Left lung (tissue), 10 donors: ENCODE measurements around the gene TET2. TPM values are rescaled to one million over a fixed set of nuclear protein-coding genes. Genes with fewer than 3 reads are reported as not detected.

ENCODE experiments used
- ATAC-seq: fragments of 200-7000 bp; cut with Tn5 transposase; one replicate; pipeline ENCODE4 v1.9.1; 2020; ENCODE audit warnings: moderate library complexity
- DNase-seq, 4 donors: peaks; one replicate each; pipeline ENCODE4 v3.0.0-alpha.2; 2013 to 2020
- H3K27ac ChIP-seq, 2 donors: fragments of 200-600 bp; sonication (generic) in 1 of 2; one replicate each; pipeline versions ENCODE4 v1.5.0 to v1.8.0; 2020 to 2021
- H3K27me3 ChIP-seq, 2 donors: fragments of 200-600 bp; sonication (generic) in 1 of 2; one replicate each; pipeline versions ENCODE4 v1.5.0 to v1.8.0; 2020 to 2021
- H3K36me3 ChIP-seq, 2 donors: fragments of 200-600 bp; sonication (generic) in 1 of 2; one replicate each; pipeline versions ENCODE4 v1.5.0 to v1.8.0; 2020 to 2021
- H3K4me1 ChIP-seq, 2 donors: fragments of 200-600 bp; one replicate each; pipeline ENCODE4 v1.8.0; 2021
- H3K4me3 ChIP-seq, 2 donors: fragments of 200-600 bp; sonication (generic) in 1 of 2; one replicate each; pipeline versions ENCODE4 v1.5.0 to v1.8.0; 2020 to 2021; ENCODE audit warnings: mild to moderate bottlenecking in 1 of 2
- H3K9me3 ChIP-seq, 2 donors: fragments of 200-600 bp; sonication (generic) in 1 of 2; one replicate each; pipeline versions ENCODE4 v1.5.0 to v1.8.0; 2020 to 2021
- intact Hi-C, 2 donors: fragments of 100-400 bp; cut with DNase I; formaldehyde crosslinking; loops; one replicate each; pipeline versions ENCODE4 v1.11.2 to v1.14.2; 2022
- polyA plus RNA-seq, 6 donors: library from polyadenylated mRNA; unstranded; fragments of 120-200 nt; gene quantifications; one replicate each; pipeline ENCODE4 v1.2.1, GENCODE V29; 2013; ENCODE audit not compliant: insufficient read length in 6 of 6
- total RNA-seq, 2 donors: library from RNA; stranded (reverse); fragmentation: NEBNext Ultra II Directional; extraction: Animal tissue kit (Norgen Biotek cat#: 25700); gene quantifications; one replicate each; pipeline ENCODE4 v1.2.1, GENCODE V29; 2021
- TF ChIP-seq, protein P1 (sequence below), 2 donors: fragments of 200-600 bp; sonication (generic) in 1 of 2; IDR thresholded peaks; one replicate each; pipeline versions ENCODE4 v1.5.0 to v1.8.0; 2021; ENCODE audit warnings: antibody characterized with exemption in 2 of 2
- donor health status: DM: no; HTN: yes; CAD: no.
- donor health status: DM: no; HTN: no; CAD: no.

TET2 gene
- total and polyA plus RNA-seq, 8 donors, result 19.1 to 48.4 (median 41.5) TPM

- H3K9me3 ChIP-seq, result peaks cover 0 to 28% of the 10 kb centered on the region in 2 donors
- H3K4me3 ChIP-seq, result no peak overlapping the region
- no peaks in the 10 kb centered on the region for H3K27me3 ChIP-seq
- H3K36me3 ChIP-seq, result no peaks in the 10 kb centered on the region
- TF ChIP-seq, protein P1, sequence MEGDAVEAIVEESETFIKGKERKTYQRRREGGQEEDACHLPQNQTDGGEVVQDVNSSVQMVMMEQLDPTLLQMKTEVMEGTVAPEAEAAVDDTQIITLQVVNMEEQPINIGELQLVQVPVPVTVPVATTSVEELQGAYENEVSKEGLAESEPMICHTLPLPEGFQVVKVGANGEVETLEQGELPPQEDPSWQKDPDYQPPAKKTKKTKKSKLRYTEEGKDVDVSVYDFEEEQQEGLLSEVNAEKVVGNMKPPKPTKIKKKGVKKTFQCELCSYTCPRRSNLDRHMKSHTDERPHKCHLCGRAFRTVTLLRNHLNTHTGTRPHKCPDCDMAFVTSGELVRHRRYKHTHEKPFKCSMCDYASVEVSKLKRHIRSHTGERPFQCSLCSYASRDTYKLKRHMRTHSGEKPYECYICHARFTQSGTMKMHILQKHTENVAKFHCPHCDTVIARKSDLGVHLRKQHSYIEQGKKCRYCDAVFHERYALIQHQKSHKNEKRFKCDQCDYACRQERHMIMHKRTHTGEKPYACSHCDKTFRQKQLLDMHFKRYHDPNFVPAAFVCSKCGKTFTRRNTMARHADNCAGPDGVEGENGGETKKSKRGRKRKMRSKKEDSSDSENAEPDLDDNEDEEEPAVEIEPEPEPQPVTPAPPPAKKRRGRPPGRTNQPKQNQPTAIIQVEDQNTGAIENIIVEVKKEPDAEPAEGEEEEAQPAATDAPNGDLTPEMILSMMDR (IDR thresholded peaks at IDR 0.05), result no peak
- H3K27ac ChIP-seq, result no peak overlapping the region
- DNase-seq (no peak), ATAC-seq (no peak)
- peaks cover 0 to 18% of the 10 kb centered on the region in 2 donors for H3K4me1 ChIP-seq
- intact Hi-C loops, result no loop called here
These were observed 160.1 kb downstream of the TET2 start for GRCh38 chr4:105306820-105307219.

DNA sequence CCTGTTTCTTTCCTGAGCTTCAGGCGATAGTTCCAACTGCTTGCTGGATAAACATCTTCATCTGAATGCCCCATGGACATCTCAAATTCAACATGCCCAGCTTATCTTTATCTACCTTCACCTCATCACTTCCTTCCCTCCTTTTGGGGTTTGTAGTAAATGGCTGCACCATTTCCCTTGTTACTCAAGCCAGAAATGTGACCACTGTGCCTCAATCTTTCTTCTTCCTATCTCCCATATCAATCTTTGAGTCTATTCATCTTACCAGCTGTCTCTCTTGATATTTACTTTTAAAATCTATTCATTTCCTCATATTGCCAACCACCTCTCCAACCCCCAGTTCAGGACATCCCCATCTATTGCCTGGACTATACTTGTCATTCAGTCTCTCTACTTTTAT is 171.8 kb downstream of the TET2 start:
- DNase-seq (no peak), ATAC-seq (no peak)
- no peak overlapping the region for H3K27ac ChIP-seq
- no peaks in the 10 kb centered on the region for H3K4me1 ChIP-seq
- TF ChIP-seq, protein P1 (IDR thresholded peaks at IDR 0.05), result no peak
- intact Hi-C loops, result no loop called here
- H3K36me3 ChIP-seq, result no peaks in the 10 kb centered on the region
- H3K27me3 ChIP-seq, result no peaks in the 10 kb centered on the region
- peaks cover 0 to 10% of the 10 kb centered on the region in 2 donors for H3K9me3 ChIP-seq
- H3K4me3 ChIP-seq, result no peak overlapping the region

DNA sequence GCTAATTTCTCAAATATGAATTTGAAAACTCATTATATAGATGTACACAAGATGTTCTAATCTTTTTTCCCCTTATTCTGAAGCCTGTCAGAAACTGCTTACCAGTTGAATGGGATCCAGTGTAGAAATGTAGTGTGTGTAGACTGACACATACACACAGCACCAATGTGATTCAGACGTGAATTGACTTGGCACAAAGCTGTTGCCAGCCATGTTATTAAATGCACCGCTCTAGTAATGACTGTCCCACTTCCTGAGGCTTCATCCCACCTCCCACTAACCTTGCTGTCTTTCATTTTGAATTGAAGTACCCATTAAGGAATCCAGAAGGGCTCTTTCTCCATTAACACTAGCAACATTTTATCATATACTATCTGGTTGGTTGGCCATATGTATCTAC is 180.5 kb downstream of the TET2 start:
- no peaks in the 10 kb centered on the region for H3K27me3 ChIP-seq
- H3K9me3 ChIP-seq, result peaks cover 0 to 1% of the 10 kb centered on the region in 2 donors
- ATAC-seq (no peak), DNase-seq (no peak)
- H3K27ac ChIP-seq, result no peak overlapping the region
- H3K36me3 ChIP-seq, result no peaks in the 10 kb centered on the region
- H3K4me3 ChIP-seq, result no peak overlapping the region
- H3K4me1 ChIP-seq, result no peaks in the 10 kb centered on the region
- intact Hi-C loops, result no loop called here
- TF ChIP-seq, protein P1 (IDR thresholded peaks at IDR 0.05), result no peak

- Histone ChIP-seq H3K36me3 (no peaks in the 10 kb centered on the region), H3K9me3 (no peaks in the 10 kb centered on the region), H3K4me3 (no peak overlapping the region), H3K4me1 (no peaks in the 10 kb centered on the region), H3K27me3 (no peaks in the 10 kb centered on the region), H3K27ac (no peak overlapping the region)
- DNase-seq, result no peak
- intact Hi-C loops, result no loop called here
- ATAC-seq, result no peak
- TF ChIP-seq, protein P1 (IDR thresholded peaks at IDR 0.05), result no peak
These were observed 181.3 kb downstream of the TET2 start for GRCh38 chr4:105327956-105328355.

GRCh38 chr4:105329081-105329480 is 182.4 kb downstream of the TET2 start:
- H3K4me1 ChIP-seq, result no peaks in the 10 kb centered on the region
- no peaks in the 10 kb centered on the region for H3K36me3 ChIP-seq
- no peaks in the 10 kb centered on the region for H3K9me3 ChIP-seq
- no peak overlapping the region for H3K27ac ChIP-seq
- TF ChIP-seq, protein P1 (IDR thresholded peaks at IDR 0.05), result no peak
- no peaks in the 10 kb centered on the region for H3K27me3 ChIP-seq
- DNase-seq (no peak), ATAC-seq (no peak)
- intact Hi-C loops, result no loop called here
- no peak overlapping the region for H3K4me3 ChIP-seq
